ENCODE data around the gene MYMX.
"Not testable (repeated sequence)": the region's sequence is repeated elsewhere in the genome, so short reads cannot be mapped to it uniquely, and the experiment has no call there.

MYMX gene

GRCh38 chr6:44216677-44217331 lies at the start of gene MYMX:
Gene MYMX, plus strand, starts transcription at chr6:44216926. Its CDS starts 546 bp downstream, at chr6:44217472.
- DNase-seq (ENCODE audit: extremely low read depth in 1 of 2, low read depth in 1 of 2): no peak

- no peak for DNase-seq (ENCODE audit: extremely low read depth in 1 of 2, low read depth in 1 of 2)
Measured at GRCh38 chr6:44167567-44167966, 49.2 kb upstream of the MYMX start.

- no peak for DNase-seq (ENCODE audit: extremely low read depth in 1 of 2, low read depth in 1 of 2)
Measured at GRCh38 chr6:44169154-44169553, 47.6 kb upstream of the MYMX start.

- no peak for DNase-seq (ENCODE audit: extremely low read depth in 1 of 2, low read depth in 1 of 2)
Measured at GRCh38 chr6:44169886-44170570, 46.7 kb upstream of the MYMX start.

- no peak for DNase-seq (ENCODE audit: extremely low read depth in 1 of 2, low read depth in 1 of 2)
Measured at GRCh38 chr6:44171899-44172546, 44.7 kb upstream of the MYMX start.

- peak; percentile 35 to 74 for DNase-seq (ENCODE audit: extremely low read depth in 1 of 2, low read depth in 1 of 2)
Measured at GRCh38 chr6:44172731-44173500, 43.8 kb upstream of the MYMX start.

- no peak for DNase-seq (ENCODE audit: extremely low read depth in 1 of 2, low read depth in 1 of 2)
Measured at GRCh38 chr6:44176130-44176761, 40.5 kb upstream of the MYMX start.

GRCh38 chr6:44176762-44177509 lies 39.8 kb upstream of the MYMX start:
- DNase-seq (ENCODE audit: extremely low read depth in 1 of 2, low read depth in 1 of 2): peak; percentile 20 to 48

- DNase-seq (ENCODE audit: extremely low read depth in 1 of 2, low read depth in 1 of 2): no peak
Measured at GRCh38 chr6:44177691-44178423, 38.9 kb upstream of the MYMX start.

- DNase-seq (ENCODE audit: extremely low read depth in 1 of 2, low read depth in 1 of 2): no peak
Measured at GRCh38 chr6:44178424-44179071, 38.2 kb upstream of the MYMX start.

GRCh38 chr6:44179072-44179536 lies 37.6 kb upstream of the MYMX start:
- DNase-seq (ENCODE audit: extremely low read depth in 1 of 2, low read depth in 1 of 2): no peak

GRCh38 chr6:44179648-44180047 lies 37.1 kb upstream of the MYMX start:
- no peak for DNase-seq (ENCODE audit: extremely low read depth in 1 of 2, low read depth in 1 of 2)

GRCh38 chr6:44180406-44180805 lies 36.3 kb upstream of the MYMX start:
- no peak for DNase-seq (ENCODE audit: extremely low read depth in 1 of 2, low read depth in 1 of 2)

- DNase-seq (ENCODE audit: extremely low read depth in 1 of 2, low read depth in 1 of 2): no peak
Measured at GRCh38 chr6:44180886-44181285, 35.8 kb upstream of the MYMX start.

GRCh38 chr6:44181784-44182183 lies 34.9 kb upstream of the MYMX start:
- not testable (repeated sequence) for DNase-seq (ENCODE audit: extremely low read depth in 1 of 2, low read depth in 1 of 2)

- DNase-seq (ENCODE audit: extremely low read depth in 1 of 2, low read depth in 1 of 2): no peak
Measured at GRCh38 chr6:44182911-44183390, 33.8 kb upstream of the MYMX start.

GRCh38 chr6:44183783-44184182 lies 32.9 kb upstream of the MYMX start:
- DNase-seq (ENCODE audit: extremely low read depth in 1 of 2, low read depth in 1 of 2): no peak

GRCh38 chr6:44185356-44185755 lies 31.4 kb upstream of the MYMX start:
- DNase-seq (ENCODE audit: extremely low read depth in 1 of 2, low read depth in 1 of 2): not testable (repeated sequence)

Measured in stimulated activated CD8-positive, alpha-beta memory T cell treated with anti-CD3 and anti-CD28 coated beads, Interleukin-7, amount 100 ng/mL, for 48 hours (primary cell).